ENCODE measurements around the gene SYS1.

The SYS1 gene

DNA sequence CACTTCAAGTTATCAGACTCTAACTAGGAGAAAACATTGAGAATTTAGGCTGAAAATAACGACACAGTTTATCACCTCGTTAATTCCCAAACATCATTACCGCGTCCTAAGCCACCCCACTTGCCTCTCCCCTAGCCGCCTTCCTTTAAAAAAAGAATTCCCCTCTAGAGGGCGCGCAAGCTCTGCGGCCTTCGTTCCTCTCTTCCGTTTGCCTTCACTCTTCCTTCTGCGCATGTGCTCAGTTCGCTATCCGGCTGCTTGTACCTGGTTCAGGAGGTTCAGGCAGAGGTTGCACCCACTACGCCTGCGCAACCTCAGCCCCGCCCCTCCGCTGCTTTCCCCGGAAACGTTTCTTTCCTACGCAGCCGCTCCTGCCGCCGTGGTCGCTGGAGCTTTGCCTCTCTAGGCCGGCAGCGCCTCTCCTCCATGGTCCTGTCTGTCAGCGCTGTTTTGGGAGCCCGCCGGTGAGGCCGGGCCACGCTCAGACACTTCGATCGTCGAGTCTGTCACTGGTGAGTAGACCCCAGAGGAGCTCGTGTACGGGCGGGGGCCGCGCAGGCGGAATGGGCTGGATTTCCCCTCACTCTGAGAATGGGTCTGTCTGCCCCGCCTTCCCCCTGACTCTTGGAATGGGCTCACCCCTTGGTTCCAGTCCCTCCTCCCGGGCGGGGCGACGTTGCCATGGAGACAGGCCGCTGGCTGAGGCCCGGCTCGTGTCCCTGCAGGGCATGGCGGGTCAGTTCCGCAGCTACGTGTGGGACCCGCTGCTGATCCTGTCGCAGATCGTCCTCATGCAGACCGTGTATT, at the start of gene SYS1:
TSS of gene SYS1 (plus strand) at position 353 of the 807 bp plus-strand sequence. CDS start at position 729, 376 bp downstream.
- peak; percentile 89 for DNase-seq

GRCh38 chr20:45313943-45314342, 49.0 kb upstream of the SYS1 start:
- no peak for DNase-seq

DNA sequence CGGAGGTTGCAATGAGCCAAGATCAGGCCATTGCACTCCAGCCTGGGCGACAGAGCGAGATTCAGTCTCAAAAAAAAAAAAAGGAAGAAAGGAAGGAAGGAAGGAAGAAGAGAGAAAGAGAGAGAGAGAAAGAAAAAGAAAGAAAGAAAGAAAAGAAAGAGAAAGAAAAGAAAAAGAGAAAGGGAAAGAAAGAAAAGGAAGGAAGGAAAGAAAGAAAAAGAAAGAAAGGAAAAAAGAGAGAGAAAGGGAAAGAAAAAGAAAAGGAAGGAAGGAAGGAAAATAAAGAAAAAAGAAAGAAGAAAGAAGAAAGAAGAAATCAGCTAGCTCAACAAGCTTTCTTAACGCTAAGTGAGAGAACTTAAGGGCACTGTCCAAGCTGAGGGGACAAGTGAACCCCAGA, 47.3 kb upstream of the SYS1 start:
- DNase-seq = no peak

GRCh38 chr20:45316150-45317080, 46.5 kb upstream of the SYS1 start:
- DNase-seq = no peak

GRCh38 chr20:45317826-45318225, 45.1 kb upstream of the SYS1 start:
- DNase-seq = no peak

- DNase-seq = no peak
Observed at GRCh38 chr20:45318386-45318939, 44.5 kb upstream of the SYS1 start.

- DNase-seq = no peak
Observed at GRCh38 chr20:45318948-45319347, 44.0 kb upstream of the SYS1 start.

DNA sequence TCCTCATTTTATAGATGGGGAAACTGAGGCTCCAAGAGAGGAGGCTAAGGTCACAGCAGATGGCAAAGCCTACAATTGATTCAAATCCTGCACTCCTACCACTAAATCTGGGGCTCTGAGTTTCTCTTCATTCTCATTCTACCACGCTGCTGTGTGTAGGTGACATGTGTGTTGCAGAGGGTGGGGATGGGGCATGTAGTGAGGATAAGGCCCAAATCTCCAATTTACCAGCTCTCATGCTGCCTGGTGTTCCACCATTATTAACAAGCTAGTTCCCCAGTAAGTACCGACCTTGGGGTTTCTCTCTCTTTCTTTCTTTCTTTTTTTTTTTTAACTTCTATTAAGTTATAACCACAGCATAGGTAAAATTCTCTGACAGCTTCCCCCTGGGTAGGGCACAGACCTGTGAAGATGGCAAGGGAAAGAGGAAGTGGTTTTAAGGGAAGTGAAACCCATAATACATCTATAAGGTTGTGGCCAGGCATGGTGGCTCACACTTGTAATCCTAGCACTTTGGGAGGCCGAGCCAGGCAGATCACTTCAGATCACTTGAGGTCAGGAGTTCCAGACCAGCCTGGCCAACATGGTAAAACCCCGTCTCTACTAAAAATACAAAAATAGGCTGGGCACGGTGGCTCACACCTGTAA, 41.9 kb upstream of the SYS1 start:
- no peak for DNase-seq

GRCh38 chr20:45322952-45323383, 40.0 kb upstream of the SYS1 start:
- DNase-seq = no peak

- DNase-seq = no peak
Observed at GRCh38 chr20:45323731-45324130, 39.2 kb upstream of the SYS1 start.

GRCh38 chr20:45325371-45325770, 37.6 kb upstream of the SYS1 start:
- no peak for DNase-seq

DNA sequence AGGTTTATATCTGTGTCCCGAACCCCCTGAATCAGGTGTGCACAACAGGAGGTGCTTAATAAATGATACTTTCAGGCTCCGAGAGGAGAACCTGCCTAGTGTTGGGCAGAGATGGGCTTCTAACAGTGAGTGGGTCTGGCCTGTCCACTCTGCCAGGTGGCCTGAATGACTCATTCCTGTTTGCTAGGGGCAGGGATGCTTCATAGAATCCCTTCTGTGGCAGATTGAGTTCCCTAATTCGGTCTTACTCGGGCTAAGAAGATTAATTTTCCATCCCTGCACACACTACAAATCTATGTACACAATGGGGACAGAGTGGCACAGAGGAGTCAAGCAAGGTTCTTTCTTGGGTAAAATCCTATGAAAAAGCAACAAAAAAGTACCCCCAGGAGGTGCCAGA, 34.5 kb upstream of the SYS1 start:
- no peak for DNase-seq

- DNase-seq = no peak
Observed at GRCh38 chr20:45329497-45330319, 33.2 kb upstream of the SYS1 start.

DNA sequence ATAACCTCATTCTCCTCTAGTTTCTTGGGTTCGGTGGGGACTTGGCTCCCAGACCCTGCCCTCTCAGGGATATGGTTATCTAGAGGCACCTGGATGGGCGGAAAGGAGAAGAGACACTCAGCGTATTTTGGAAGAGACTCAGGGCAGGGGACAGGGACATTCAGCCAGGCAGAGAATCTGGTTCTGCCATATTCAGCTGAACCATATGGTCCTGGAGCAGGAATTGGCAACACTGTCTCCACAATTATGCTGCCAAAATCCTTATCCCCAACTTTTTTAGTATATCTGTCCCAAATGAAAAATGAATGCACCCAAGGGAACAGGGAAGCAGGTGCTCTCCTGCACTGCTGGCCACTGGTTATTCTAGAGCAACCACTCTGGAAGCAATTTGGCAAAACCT, 32.5 kb upstream of the SYS1 start:
- DNase-seq = no peak

- DNase-seq = no peak
Observed at GRCh38 chr20:45336530-45337366, 26.2 kb upstream of the SYS1 start.

- no peak for DNase-seq
Observed at GRCh38 chr20:45337367-45338120, 25.4 kb upstream of the SYS1 start.

DNA sequence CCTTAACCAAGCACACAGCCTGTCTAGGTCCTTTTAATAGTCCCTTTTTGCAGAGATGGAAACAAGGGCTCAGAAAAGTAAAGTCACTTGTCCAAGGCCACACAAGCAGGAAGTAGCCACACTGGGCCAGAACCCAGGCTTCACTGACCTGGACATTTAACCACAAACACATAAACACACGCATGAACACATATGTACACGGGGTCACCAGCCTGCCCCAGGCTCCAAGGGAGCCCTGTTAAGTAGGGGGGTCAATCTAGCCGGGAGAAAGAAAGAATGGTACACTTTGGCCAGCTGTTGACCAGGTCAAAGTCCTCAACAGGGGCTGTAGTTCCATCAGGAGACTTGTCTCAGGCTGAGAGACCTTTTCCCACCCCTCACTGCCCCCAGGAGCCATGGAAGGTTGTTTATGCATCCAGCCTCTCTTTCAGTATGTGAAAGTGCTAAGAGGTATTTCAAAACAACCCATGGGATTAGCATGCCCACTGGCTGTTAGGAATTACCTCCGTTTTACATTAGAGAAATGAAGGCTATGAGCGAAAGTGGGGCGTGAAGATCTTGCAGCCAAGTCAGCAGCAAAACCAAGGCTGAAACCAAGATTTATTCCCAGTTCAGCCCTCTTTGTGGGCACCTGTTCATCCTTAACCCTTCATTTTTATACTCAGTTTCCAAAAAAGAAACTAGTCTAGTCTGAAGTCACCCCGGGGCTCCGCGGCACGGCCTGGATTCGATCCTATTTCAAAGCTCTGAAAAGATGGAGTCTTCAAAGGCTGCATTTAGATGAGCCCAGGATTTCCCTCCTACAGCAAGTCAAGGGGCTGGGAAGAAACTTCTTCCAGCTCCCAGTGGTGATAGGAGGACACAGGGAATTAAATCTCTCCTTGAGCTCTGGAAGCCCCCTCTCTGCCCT, 24.6 kb upstream of the SYS1 start:
- no peak for DNase-seq

DNA sequence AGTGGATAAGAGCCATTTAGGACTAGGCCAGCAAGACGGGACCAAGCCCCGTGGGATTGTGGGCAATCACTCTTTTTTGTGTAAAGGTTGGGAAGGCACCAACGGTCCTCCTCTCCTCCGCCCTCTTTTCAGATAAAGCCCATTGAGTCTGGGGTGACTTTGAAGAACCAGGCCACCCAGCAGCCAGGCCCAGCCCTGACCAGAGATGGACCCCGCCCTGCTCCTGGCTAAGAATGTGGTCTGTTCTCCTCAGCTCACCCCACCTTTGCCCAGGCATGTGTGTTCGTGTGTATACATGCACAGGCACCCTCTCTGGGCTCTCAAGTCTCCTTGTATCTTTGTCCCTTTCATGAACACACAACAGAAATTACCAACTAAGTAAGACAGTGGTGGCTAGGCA, 23.9 kb upstream of the SYS1 start:
- no peak for DNase-seq

DNA sequence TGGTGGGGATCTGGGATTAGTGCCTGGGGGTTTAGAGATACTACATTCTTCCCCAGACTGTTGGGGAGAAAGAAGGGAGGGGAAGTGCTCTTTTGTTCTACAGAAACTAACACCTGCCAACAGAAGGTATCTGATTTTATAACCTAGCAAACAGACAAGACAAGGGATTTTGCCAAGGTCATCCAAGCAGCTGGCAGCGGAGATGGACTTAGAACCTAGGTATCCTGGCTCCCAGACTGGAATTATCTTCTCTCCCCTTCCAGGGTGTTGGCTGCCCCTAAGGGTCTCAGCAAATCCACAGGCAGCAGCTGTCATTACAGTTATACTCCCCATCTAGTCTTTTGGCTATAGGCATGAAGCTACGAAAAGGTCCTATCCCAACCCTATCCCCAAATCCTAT, 23.2 kb upstream of the SYS1 start:
- DNase-seq = no peak
